ENCODE data around the gene TST.

TST gene
- long read RNA-seq, transcript TST-201 (3 exons, 1,211 nt) = major isoform, 8 of 9 reads
- long read RNA-seq, partial matches to known transcripts = 0 of 9 reads
- long read RNA-seq, other reads (novel, unspliced or antisense) = 0 of 9 reads

DNA sequence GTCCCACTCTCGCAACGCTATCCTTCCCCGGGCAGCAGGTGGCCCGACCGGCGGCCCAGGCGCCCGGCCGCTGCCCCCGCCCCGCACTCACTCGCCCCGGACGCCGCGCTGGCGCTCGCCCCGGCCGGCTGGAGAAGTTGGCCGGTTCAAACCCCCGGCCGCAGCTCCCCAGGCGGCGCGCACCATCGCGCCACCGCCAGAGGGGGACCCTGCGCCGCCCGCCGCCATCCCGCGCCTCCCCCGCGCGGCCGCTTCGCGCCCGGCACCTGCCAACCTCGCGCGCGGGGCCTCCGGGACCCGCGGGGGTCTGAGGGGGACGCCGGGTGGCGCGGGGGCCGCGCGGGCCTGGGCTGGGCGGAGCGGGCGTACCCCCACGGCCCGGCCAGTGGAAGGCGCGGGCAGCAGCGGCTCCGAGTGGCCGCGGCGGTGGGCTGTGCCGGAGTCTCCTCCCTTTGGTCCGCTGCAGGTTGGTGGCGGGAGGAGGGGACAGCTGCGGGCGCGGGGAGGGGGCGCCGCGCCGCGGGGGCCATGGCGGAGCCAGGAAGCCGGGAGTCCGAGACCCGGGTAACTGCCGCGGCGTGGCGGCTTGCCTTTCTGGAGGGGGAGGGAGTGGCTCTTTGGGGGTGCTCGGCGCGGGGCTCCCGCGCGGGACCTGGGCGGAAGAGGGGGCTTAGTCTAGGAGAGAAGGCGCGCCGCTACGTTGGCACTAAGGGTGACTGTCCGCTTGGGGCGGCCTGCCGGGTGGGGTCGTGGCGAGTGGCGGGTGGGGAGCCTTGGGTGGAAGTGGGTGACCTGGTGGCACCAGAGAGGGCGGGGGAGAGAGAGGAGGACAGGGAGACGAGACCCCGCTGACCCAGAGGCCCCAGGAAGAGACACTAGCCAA, at the start of gene TST, which contains the start of gene MPST:
TST (minus strand) TSS at position 139 of the 883 bp plus-strand sequence. CDS start 715 bp downstream, outside the sequence.
MPST (plus strand) TSS at position 434 of the 883 bp plus-strand sequence; CDS start at position 529, 95 bp downstream.
- no peaks in the 10 kb centered on the region for H3K27me3 ChIP-seq (ENCODE audit: insufficient read depth, poor library complexity, severe bottlenecking)
- DNase-seq (ENCODE audit: low read depth in 1 of 2, low spot score in 1 of 2) = peak; percentile 74 to 91
- peak within 1 kb of the TSS; percentile 90 for H3K4me3 ChIP-seq (replicated peaks; ENCODE audit: insufficient read depth, low read length)
- TF ChIP-seq, protein P1, sequence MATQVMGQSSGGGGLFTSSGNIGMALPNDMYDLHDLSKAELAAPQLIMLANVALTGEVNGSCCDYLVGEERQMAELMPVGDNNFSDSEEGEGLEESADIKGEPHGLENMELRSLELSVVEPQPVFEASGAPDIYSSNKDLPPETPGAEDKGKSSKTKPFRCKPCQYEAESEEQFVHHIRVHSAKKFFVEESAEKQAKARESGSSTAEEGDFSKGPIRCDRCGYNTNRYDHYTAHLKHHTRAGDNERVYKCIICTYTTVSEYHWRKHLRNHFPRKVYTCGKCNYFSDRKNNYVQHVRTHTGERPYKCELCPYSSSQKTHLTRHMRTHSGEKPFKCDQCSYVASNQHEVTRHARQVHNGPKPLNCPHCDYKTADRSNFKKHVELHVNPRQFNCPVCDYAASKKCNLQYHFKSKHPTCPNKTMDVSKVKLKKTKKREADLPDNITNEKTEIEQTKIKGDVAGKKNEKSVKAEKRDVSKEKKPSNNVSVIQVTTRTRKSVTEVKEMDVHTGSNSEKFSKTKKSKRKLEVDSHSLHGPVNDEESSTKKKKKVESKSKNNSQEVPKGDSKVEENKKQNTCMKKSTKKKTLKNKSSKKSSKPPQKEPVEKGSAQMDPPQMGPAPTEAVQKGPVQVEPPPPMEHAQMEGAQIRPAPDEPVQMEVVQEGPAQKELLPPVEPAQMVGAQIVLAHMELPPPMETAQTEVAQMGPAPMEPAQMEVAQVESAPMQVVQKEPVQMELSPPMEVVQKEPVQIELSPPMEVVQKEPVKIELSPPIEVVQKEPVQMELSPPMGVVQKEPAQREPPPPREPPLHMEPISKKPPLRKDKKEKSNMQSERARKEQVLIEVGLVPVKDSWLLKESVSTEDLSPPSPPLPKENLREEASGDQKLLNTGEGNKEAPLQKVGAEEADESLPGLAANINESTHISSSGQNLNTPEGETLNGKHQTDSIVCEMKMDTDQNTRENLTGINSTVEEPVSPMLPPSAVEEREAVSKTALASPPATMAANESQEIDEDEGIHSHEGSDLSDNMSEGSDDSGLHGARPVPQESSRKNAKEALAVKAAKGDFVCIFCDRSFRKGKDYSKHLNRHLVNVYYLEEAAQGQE (IDR thresholded peaks at IDR 0.05; ENCODE audit: insufficient replicate concordance, low read depth) = peak; percentile 23
- TF ChIP-seq POLR2AphosphoS5 (IDR thresholded peaks at IDR 0.05; ENCODE audit: low read depth) = no peak
- TF ChIP-seq GABPA (IDR thresholded peaks at IDR 0.05; ENCODE audit: low read depth) = no peak
- TF ChIP-seq, protein P2, sequence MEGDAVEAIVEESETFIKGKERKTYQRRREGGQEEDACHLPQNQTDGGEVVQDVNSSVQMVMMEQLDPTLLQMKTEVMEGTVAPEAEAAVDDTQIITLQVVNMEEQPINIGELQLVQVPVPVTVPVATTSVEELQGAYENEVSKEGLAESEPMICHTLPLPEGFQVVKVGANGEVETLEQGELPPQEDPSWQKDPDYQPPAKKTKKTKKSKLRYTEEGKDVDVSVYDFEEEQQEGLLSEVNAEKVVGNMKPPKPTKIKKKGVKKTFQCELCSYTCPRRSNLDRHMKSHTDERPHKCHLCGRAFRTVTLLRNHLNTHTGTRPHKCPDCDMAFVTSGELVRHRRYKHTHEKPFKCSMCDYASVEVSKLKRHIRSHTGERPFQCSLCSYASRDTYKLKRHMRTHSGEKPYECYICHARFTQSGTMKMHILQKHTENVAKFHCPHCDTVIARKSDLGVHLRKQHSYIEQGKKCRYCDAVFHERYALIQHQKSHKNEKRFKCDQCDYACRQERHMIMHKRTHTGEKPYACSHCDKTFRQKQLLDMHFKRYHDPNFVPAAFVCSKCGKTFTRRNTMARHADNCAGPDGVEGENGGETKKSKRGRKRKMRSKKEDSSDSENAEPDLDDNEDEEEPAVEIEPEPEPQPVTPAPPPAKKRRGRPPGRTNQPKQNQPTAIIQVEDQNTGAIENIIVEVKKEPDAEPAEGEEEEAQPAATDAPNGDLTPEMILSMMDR (IDR thresholded peaks at IDR 0.05; ENCODE audit: insufficient read depth, low read length) = no peak
- TF ChIP-seq SPI1 (IDR thresholded peaks at IDR 0.05; ENCODE audit: borderline replicate concordance, low read depth) = no peak
- peak within 1 kb of the TSS; percentile 86 for H3K27ac ChIP-seq (replicated peaks)

DNA sequence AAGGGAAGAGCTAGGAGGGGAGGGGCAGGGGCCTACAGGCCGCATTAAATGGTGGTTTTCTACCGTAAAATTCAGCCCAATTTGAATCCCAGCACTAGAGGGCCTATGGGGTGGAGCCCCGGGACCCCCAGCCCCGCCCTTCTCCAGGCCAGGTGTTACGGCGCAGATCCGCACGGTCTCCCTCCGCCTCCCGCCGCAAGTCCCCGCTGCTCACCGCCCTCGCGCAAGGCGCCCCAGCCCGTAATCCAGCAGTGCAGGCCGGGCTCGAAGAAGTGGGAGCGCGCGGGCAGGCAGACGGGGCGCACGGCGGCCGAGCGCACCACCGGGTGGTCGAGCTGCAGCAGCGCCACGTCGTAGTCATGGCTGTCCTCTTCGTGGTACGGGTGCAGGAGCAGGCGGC, 49.6 kb upstream of the TST start:
- TF ChIP-seq GABPA (IDR thresholded peaks at IDR 0.05; ENCODE audit: low read depth) (no peak), SPI1 (IDR thresholded peaks at IDR 0.05; ENCODE audit: borderline replicate concordance, low read depth) (no peak), POLR2AphosphoS5 (IDR thresholded peaks at IDR 0.05; ENCODE audit: low read depth) (no peak)
- TF ChIP-seq, protein P2 (IDR thresholded peaks at IDR 0.05; ENCODE audit: insufficient read depth, low read length) = no peak
- TF ChIP-seq, protein P1 (IDR thresholded peaks at IDR 0.05; ENCODE audit: insufficient replicate concordance, low read depth) = no peak
- H3K4me3 ChIP-seq (replicated peaks; ENCODE audit: insufficient read depth, low read length) = no peak overlapping the region
- no peak for DNase-seq (ENCODE audit: low read depth in 1 of 2, low spot score in 1 of 2)
- no peak overlapping the region for H3K27ac ChIP-seq (replicated peaks)
- peaks cover 8% of the 10 kb centered on the region for H3K27me3 ChIP-seq (ENCODE audit: insufficient read depth, poor library complexity, severe bottlenecking)

DNA sequence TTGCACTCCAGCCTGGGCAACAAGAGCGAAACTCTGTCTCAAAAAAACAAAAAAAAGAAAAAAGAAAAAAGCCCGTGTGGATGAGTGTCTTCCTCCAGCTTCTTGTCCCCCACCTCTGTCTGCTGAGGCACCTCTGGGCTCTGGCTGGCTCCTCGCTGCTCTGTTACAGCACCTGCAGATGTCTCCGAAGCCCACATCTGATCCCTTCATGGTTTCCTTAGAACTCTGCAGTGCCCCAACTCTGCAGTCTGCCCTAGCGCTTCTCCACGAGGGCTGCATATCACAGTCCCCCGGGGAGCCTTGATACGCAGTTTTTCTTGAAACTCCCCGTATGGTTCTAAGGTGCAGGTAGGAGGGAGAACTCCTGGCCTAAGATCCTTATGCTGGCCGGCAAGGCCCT, 48.2 kb upstream of the TST start:
- DNase-seq (ENCODE audit: low read depth in 1 of 2, low spot score in 1 of 2) = no peak
- TF ChIP-seq SPI1 (IDR thresholded peaks at IDR 0.05; ENCODE audit: borderline replicate concordance, low read depth) (no peak), POLR2AphosphoS5 (IDR thresholded peaks at IDR 0.05; ENCODE audit: low read depth) (no peak), GABPA (IDR thresholded peaks at IDR 0.05; ENCODE audit: low read depth) (no peak)
- TF ChIP-seq, protein P1 (IDR thresholded peaks at IDR 0.05; ENCODE audit: insufficient replicate concordance, low read depth) = no peak
- TF ChIP-seq, protein P2 (IDR thresholded peaks at IDR 0.05; ENCODE audit: insufficient read depth, low read length) = no peak
- H3K27me3 ChIP-seq (ENCODE audit: insufficient read depth, poor library complexity, severe bottlenecking) = peaks cover 12% of the 10 kb centered on the region
- no peak overlapping the region for H3K27ac ChIP-seq (replicated peaks)
- no peak overlapping the region for H3K4me3 ChIP-seq (replicated peaks; ENCODE audit: insufficient read depth, low read length)
